HG02852 (cell line): ENCODE measurements around the gene PARP14.
"Not testable (repeated sequence)": the region's sequence is repeated elsewhere in the genome, so short reads cannot be mapped to it uniquely, and the experiment has no call there.

ENCODE experiments used
- ATAC-seq: cut with Tn5 transposase; IDR thresholded peaks from one replicate; pipeline ENCODE4 v1.9.1; 2021; ENCODE audit warnings: mild to moderate bottlenecking, moderate library complexity; ENCODE audit not compliant: unreplicated experiment

The PARP14 gene

GRCh38 chr3:122719273-122719921, 38.8 kb downstream of the PARP14 start:
- ATAC-seq: no peak

GRCh38 chr3:122725106-122725505, 44.5 kb downstream of the PARP14 start:
- ATAC-seq: no peak

GRCh38 chr3:122727294-122727693, 46.7 kb downstream of the PARP14 start:
- no peak for ATAC-seq

- ATAC-seq: no peak
These were observed 47.1 kb downstream of the PARP14 start for GRCh38 chr3:122727766-122728165.

DNA sequence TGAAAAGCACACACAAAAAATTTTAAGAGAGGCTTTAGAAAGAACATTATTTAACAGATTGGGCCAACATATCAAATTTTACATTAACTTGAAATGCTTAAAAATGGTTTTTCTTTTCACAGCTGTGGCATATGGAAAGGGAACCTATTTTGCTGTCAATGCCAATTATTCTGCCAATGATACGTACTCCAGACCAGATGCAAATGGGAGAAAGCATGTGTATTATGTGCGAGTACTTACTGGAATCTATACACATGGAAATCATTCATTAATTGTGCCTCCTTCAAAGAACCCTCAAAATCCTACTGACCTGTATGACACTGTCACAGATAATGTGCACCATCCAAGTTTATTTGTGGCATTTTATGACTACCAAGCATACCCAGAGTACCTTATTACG, 47.5 kb downstream of the PARP14 start:
- no peak for ATAC-seq

- no peak for ATAC-seq
These were observed 48.3 kb downstream of the PARP14 start for GRCh38 chr3:122728756-122729514.

GRCh38 chr3:122730240-122730639, 49.6 kb downstream of the PARP14 start:
- no peak for ATAC-seq

GRCh38 chr3:122732682-122733525, 52.3 kb downstream of the PARP14 start:
- ATAC-seq: not testable (repeated sequence)

GRCh38 chr3:122739172-122739571, 58.5 kb downstream of the PARP14 start:
- ATAC-seq: no peak

- ATAC-seq: no peak
These were observed 61.6 kb downstream of the PARP14 start for GRCh38 chr3:122742234-122742633.

DNA sequence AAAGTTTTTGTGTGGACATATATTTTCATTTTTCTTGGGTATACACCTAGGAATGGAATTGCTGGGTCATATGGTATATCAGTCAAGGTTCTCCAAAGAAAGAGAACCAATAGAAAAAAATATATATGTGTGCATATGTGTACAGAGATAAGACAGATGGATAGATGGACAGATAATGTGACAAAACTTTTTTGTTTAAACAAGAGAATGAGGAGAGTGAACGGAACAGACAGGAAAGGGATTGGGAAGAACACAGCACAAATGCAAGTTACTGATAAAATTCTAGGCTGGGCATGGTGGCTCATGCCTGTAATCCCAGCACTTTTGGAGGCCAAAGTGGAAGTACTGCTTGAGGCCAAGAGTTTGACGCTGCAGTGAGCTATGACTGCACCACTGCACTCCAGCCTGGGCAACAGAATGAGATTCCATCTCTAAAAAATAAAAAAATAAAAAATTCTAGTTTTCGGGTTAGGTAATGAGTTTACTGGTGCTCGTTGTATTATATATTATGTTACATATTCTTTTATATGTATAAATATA, 63.0 kb downstream of the PARP14 start:
- ATAC-seq: no peak

DNA sequence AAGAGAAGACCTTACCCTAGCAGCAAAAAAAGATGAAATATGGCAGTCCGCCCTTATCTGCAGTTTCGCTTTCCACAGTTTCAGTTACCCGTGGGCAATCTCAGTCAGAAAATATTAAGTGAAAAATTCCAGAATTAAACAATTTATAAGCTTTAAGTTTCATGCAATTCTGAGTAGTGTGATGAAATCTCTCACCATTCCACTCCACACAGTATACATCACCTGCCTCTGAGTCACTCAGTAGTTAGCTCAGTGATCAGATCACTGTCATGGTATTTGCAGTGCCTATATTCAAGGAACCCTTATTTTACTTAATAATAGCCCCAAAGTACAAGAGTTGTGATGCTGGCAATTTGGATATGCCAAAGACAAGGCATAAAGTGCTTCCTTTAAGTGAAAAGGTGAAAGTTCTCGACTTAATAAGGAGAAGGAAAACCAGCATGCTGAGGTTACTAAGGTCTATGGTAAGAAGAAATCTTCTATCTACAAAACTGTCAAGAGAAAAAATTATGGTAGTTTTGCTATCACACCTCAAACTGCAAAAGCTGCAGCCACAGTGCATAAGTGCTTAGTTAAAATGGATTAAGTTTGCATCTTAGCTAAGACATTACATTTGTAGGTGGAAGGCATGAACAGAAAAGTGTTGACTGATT, 64.9 kb downstream of the PARP14 start:
- ATAC-seq: no peak

DNA sequence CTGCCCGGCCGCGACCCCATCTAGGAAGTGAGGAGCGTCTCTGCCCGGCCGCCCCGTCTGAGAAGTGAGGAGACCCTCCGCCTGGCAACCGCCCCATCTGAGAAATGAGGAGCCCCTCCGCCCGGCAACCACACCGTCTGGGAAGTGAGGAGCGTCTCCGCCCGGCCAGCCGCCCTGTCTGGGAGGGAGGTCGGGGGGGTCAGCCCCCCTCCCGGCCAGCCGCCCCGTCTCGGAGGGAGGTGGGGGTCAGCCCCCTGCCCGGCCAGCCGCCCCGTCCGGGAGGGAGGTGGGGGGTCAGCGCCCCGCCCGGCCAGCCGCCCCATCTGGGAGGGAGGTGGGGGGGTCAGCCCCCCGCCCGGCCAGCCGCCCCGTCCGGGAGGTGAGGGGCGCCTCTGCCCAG, 66.7 kb downstream of the PARP14 start:
- ATAC-seq: not testable (repeated sequence)

- no peak for ATAC-seq
These were observed 67.7 kb downstream of the PARP14 start for GRCh38 chr3:122748347-122748746.

DNA sequence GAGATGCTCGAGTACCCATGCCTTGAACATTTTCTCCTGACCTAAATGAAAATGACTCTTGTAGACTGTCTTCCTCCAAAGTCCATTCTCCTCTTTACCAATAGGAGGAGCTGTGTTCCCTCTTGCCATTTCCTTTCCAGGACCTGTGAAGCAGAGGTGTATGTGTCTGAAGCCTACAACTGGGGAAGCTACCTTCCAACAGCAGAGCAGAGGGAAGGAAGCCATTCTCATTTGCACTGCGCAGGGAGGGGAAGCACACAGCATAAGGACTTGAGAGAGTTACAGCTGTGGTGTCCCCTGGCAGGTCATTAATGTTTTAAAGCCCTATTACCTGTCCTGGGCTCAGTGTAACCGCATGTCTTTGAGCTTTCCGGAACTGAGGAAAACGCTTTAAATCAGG, 74.3 kb downstream of the PARP14 start:
- ATAC-seq: no peak

DNA sequence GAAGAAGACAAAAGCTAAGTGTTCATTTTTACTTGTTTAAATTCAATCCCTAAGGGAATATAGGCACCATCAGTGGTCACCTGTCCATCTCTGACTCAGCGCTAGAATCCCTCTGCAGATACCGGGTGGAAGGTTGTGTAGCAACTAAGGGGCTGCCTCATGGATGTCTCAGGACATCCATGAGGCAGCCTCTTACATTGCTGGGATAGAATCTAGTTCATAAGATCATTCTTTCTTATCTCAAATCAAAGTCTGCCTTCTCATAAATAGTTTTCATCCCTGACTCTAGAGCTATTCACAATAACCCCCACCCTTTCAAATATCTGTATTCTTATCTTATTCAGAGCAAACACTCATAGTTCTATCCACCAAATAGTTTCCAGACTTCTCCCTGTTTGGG, 74.9 kb downstream of the PARP14 start:
- no peak for ATAC-seq

DNA sequence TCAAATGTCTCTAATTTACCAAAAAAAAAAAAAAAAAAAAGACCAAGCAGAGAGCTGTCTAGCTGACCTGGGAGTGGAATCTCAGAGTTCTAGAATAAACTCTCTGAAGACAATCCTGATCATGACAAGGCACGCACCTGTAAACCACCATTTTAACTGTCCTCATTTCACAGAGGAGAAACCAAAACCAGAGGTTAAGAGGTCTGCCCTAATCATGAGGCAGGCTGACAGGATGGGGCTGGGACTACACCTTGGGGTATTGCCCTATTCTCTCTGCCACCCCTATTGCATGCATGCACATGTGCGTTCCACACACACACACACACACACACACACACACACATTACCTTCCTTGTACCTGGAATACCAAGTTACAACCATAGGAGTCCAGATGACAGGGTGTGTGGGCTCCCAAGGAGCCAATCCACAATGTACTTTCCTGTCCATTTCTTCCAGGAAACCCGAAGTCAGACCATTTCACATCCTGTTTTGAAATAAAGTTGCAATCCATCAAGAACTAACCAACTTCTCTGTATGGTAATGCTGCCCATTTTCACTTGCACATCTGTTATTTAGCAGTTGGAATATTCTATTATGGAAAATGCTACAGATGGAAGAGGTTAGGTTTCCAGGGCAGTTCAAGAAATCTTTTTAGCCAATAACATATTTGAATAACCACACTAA, 78.4 kb downstream of the PARP14 start:
- no peak for ATAC-seq

- no peak for ATAC-seq
These were observed 80.0 kb downstream of the PARP14 start for GRCh38 chr3:122760453-122761271.

GRCh38 chr3:122766430-122766829, 85.8 kb downstream of the PARP14 start:
- ATAC-seq: no peak
